ENCODE data around the gene ITSN1.

The ITSN1 gene

GRCh38 chr21:33834801-33835500, 192.7 kb downstream of the ITSN1 start:
- no peak for DNase-seq (ENCODE audit: low read depth in 1 of 2, low spot score in 1 of 2)

GRCh38 chr21:33835920-33836319, 193.6 kb downstream of the ITSN1 start:
- DNase-seq (ENCODE audit: low read depth in 1 of 2, low spot score in 1 of 2), result no peak

- no peak for DNase-seq (ENCODE audit: low read depth in 1 of 2, low spot score in 1 of 2)
Observed at GRCh38 chr21:33836408-33836807, 194.1 kb downstream of the ITSN1 start.

- no peak for DNase-seq (ENCODE audit: low read depth in 1 of 2, low spot score in 1 of 2)
Observed at GRCh38 chr21:33839167-33839716, 196.9 kb downstream of the ITSN1 start.

GRCh38 chr21:33839806-33840205, 197.5 kb downstream of the ITSN1 start:
- DNase-seq (ENCODE audit: low read depth in 1 of 2, low spot score in 1 of 2), result no peak

GRCh38 chr21:33840771-33841170, 198.5 kb downstream of the ITSN1 start:
- DNase-seq (ENCODE audit: low read depth in 1 of 2, low spot score in 1 of 2), result no peak

GRCh38 chr21:33841561-33841960, 199.3 kb downstream of the ITSN1 start:
- no peak for DNase-seq (ENCODE audit: low read depth in 1 of 2, low spot score in 1 of 2)

GRCh38 chr21:33843216-33843615, 200.9 kb downstream of the ITSN1 start:
- DNase-seq (ENCODE audit: low read depth in 1 of 2, low spot score in 1 of 2), result no peak

- no peak for DNase-seq (ENCODE audit: low read depth in 1 of 2, low spot score in 1 of 2)
Observed at GRCh38 chr21:33844104-33844889, 202.0 kb downstream of the ITSN1 start.

GRCh38 chr21:33844890-33845205, 202.5 kb downstream of the ITSN1 start:
- no peak for DNase-seq (ENCODE audit: low read depth in 1 of 2, low spot score in 1 of 2)

- no peak for DNase-seq (ENCODE audit: low read depth in 1 of 2, low spot score in 1 of 2)
Observed at GRCh38 chr21:33846141-33846540, 203.8 kb downstream of the ITSN1 start.

GRCh38 chr21:33847588-33848248, 205.4 kb downstream of the ITSN1 start:
- no peak for DNase-seq (ENCODE audit: low read depth in 1 of 2, low spot score in 1 of 2)

- DNase-seq (ENCODE audit: low read depth in 1 of 2, low spot score in 1 of 2), result no peak
Observed at GRCh38 chr21:33848249-33848953, 206.1 kb downstream of the ITSN1 start.

GRCh38 chr21:33849834-33850233, 207.5 kb downstream of the ITSN1 start:
- DNase-seq (ENCODE audit: low read depth in 1 of 2, low spot score in 1 of 2), result no peak

GRCh38 chr21:33850401-33850800, 208.1 kb downstream of the ITSN1 start:
- DNase-seq (ENCODE audit: low read depth in 1 of 2, low spot score in 1 of 2), result no peak

- DNase-seq (ENCODE audit: low read depth in 1 of 2, low spot score in 1 of 2), result no peak
Observed at GRCh38 chr21:33850985-33851384, 208.7 kb downstream of the ITSN1 start.

- no peak for DNase-seq (ENCODE audit: low read depth in 1 of 2, low spot score in 1 of 2)
Observed at GRCh38 chr21:33852485-33852884, 210.2 kb downstream of the ITSN1 start.

- DNase-seq (ENCODE audit: low read depth in 1 of 2, low spot score in 1 of 2), result no peak
Observed at GRCh38 chr21:33854604-33855003, 212.3 kb downstream of the ITSN1 start.

GRCh38 chr21:33855190-33855589, 212.9 kb downstream of the ITSN1 start:
- no peak for DNase-seq (ENCODE audit: low read depth in 1 of 2, low spot score in 1 of 2)

GRCh38 chr21:33856893-33857527, 214.7 kb downstream of the ITSN1 start:
- no peak for DNase-seq (ENCODE audit: low read depth in 1 of 2, low spot score in 1 of 2)
